CD4-positive, alpha-beta T cell treated with Interleukin-6 at 100 ng/mL for 8 hours (primary cell): Measurements from ENCODE around the gene CCDC68.
"Not testable (repeated sequence)": the region's sequence is repeated elsewhere in the genome, so short reads cannot be mapped to it uniquely, and the experiment has no call there.

Source experiments
- DNase-seq: peaks from one replicate; pipeline ENCODE4 v3.0.0-alpha.2; 2020; ENCODE audit warnings: mixed read lengths, low spot score

CCDC68 gene

DNA sequence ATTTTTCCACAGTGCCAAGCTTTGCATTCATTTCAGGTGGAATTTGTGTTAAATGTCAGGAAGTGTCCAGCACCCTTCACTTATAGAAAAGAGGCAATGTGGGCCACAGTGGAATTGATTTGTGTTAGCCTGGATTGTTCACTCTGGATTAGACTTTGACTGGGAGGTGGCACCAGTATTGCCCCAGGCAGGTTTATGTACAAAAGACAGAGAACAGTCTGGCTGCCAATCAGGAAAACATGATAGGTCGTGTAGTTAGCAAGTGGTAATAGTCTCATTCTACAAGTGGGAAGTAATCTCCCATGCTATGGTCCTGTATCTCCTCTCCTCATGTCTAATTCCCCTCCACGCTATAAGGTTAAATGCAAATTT lies 85.4 kb downstream of the CCDC68 start:
- DNase-seq: no peak

GRCh38 chr18:54872681-54873080 lies 86.6 kb downstream of the CCDC68 start:
- no peak for DNase-seq

DNA sequence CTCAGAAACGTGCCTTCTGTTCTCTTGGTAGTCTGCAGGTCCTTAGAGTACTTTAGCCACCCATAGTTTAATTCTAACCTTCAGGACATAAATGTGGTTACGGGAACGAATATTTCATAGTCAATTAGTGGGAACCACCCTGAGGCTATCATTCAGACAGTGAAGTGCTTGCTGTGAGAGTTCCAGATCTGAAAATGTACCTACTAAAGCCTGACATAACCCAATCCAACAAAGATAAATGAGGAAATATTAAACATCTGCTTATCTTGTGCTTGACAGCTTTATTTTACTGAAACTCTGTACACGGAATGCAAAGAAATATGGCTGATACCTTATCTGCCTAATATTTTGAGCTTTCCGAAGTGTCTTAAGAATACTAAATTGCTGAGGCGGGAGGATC lies 88.0 kb downstream of the CCDC68 start:
- DNase-seq: no peak

- no peak for DNase-seq
These were observed 92.1 kb downstream of the CCDC68 start for GRCh38 chr18:54867131-54867530.

- DNase-seq: no peak
These were observed 98.3 kb downstream of the CCDC68 start for GRCh38 chr18:54860941-54861340.

GRCh38 chr18:54859667-54860421 lies 99.4 kb downstream of the CCDC68 start:
- no peak for DNase-seq

DNA sequence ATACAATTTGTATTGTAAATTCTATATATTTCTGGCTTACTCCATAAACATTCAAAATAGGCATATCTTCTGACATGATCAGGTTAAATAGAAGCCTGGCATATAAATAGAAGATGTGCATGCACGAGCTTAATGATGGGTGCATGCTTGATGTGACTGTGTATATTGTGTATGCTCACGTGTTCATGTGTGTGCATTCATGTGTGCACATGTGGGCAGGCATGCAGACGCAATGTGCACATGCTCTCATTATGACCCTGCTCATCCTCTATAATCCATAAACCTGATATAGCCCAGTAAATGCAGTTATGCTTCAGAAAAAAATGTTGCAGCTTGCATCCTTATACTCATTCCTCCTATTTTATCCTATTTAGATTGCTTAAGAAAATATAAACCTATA lies 101.8 kb downstream of the CCDC68 start:
- no peak for DNase-seq

DNA sequence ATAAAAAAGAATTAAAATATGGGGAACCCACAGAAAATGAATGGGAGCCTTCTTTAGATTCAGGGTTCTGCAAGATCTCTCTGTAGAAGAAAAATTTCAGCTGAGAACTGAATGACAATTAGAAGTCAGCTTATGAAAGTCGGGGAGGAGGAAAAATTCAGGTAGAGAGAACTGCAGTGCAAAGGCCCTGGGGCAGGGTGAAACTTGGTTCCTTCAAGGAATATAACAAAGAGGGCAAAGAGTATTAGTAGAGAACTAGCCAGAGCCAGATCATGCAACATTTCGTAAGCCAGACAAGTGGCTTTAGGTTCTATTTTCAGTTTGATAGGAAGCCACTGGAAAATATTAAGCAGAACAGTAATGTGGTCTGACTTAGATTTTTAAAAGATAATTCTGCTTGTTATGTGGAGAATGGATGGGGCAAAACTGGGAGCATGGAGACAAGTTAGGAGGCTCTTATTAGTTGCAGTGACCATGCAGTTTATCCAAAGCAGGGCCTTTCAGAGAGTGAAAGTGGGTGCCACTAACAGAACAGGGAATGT lies 103.1 kb downstream of the CCDC68 start:
- no peak for DNase-seq

- not testable (repeated sequence) for DNase-seq
These were observed 104.2 kb downstream of the CCDC68 start for GRCh38 chr18:54855050-54855449.

DNA sequence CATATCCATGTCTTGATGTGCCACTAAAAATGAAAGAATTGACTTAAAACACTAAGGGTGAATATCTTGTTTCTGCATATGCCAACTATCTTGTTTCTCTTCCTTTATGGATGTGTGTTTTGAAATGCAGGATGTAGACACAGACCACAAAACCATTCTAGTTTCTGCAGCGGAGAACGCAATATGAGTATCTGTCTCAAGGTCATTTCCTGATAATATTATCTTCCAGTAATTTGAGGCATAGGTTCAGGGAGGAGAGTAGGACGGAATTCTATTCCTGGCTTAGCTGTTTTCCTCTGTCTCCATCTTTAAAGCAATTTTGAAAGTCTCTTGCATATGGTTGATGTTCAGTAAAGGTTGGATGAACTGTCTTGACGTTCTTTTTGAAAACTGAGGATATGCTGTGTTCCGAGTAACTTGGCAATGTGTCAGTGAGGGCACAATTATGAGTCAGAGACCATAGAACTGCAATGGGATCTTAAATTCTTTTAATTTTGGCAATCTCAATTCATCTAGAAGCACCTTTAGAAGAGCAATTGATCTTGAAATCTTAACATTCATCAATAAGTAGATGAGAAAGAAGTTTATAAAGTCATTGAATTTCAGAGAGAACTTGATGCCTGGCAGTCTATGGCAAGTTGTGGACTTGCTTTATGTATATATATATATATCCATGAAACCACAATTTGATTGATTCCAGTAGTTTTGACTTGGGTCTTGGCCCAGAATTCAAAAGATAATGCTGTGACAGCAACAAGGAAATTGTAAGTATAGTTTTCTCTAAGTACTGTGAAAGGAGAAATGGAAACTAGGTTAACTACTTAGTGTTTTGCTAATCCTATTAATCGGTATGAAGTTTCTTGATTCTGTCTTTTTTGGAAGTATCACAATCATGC lies 106.2 kb downstream of the CCDC68 start:
- no peak for DNase-seq
